ENCODE measurements around the gene PIK3C2G.

GRCh38 chr12:18562531-18562930 lies 301.2 kb downstream of the PIK3C2G start:
- no peak for TF ChIP-seq CTCF (optimal IDR thresholded peaks at IDR 0.05 in 1 of 3, IDR thresholded peaks at IDR 0.05 in 1 of 3, conservative IDR thresholded peaks at IDR 0.05 in 1 of 3; ENCODE audit: extremely low read depth in 1 of 3, insufficient read depth in 2 of 3, low read length in 3 of 3)
- TF ChIP-seq EZH2 (IDR thresholded peaks at IDR 0.05; ENCODE audit: low read length) = no peak

All from keratinocyte (primary cell).